M059J (cell line): ENCODE results near the gene APOF. TPM values are rescaled to one million over a fixed set of nuclear protein-coding genes. Genes with fewer than 3 reads are reported as not detected.
"Not testable (repeated sequence)": the region's sequence is repeated elsewhere in the genome, so short reads cannot be mapped to it uniquely, and the experiment has no call there.

Experiments used
- DNase-seq: peaks from one replicate; pipeline ENCODE4 v3.0.0-alpha.2; 2012; ENCODE audit warnings: low read depth
- total RNA-seq: library from RNA; depleted of rRNA; stranded (reverse); fragments of >200 nt; shearing (Covaris generic); gene quantifications from 2 replicates; pipeline ENCODE4 v1.2.3, GENCODE V29; 2014

The APOF gene
- total RNA-seq, 1 experiment from 2014 or later = not detected

GRCh38 chr12:56373515-56373914 lies 10.9 kb upstream of the APOF start:
- DNase-seq = no peak

- DNase-seq = no peak
Measured at GRCh38 chr12:56366948-56367347, 4.3 kb upstream of the APOF start.

GRCh38 chr12:56361487-56362129 lies 1.0 kb downstream of the APOF start:
- no peak for DNase-seq

GRCh38 chr12:56359851-56360767 lies 2.5 kb downstream of the APOF start, which contains the start of gene STAT2:
TSS of gene STAT2 (minus strand) at chr12:56360107. CDS start at chr12:56356571, 3,536 bp downstream.
- DNase-seq = peak; percentile 100

- peak; percentile 82 for DNase-seq
Measured at GRCh38 chr12:56358836-56359532, 3.7 kb downstream of the APOF start.

GRCh38 chr12:56351325-56351724 lies 11.3 kb downstream of the APOF start:
- no peak for DNase-seq

- no peak for DNase-seq
Measured at GRCh38 chr12:56350662-56351061, 12.0 kb downstream of the APOF start.

GRCh38 chr12:56348776-56349175 lies 13.9 kb downstream of the APOF start:
- DNase-seq = no peak

- not testable (repeated sequence) for DNase-seq
Measured at GRCh38 chr12:56347255-56347654, 15.4 kb downstream of the APOF start.

GRCh38 chr12:56346675-56347074 lies 16.0 kb downstream of the APOF start:
- DNase-seq = no peak

- not testable (repeated sequence) for DNase-seq
Measured at GRCh38 chr12:56342290-56342689, 20.4 kb downstream of the APOF start.

- no peak for DNase-seq
Measured at GRCh38 chr12:56341616-56342015, 21.0 kb downstream of the APOF start.

GRCh38 chr12:56339158-56339422 lies 23.6 kb downstream of the APOF start:
- DNase-seq = no peak

- peak; percentile 71 for DNase-seq
Measured at GRCh38 chr12:56338308-56339157, 24.1 kb downstream of the APOF start, which contains the start of gene IL23A. TSS of gene IL23A (plus strand) at chr12:56338884. CDS start at chr12:56339045, 161 bp downstream.

- DNase-seq = no peak
Measured at GRCh38 chr12:56337753-56338251, 24.9 kb downstream of the APOF start.

- no peak for DNase-seq
Measured at GRCh38 chr12:56336361-56337167, 26.1 kb downstream of the APOF start.

GRCh38 chr12:56335527-56335926 lies 27.1 kb downstream of the APOF start:
- DNase-seq = not testable (repeated sequence)

- no peak for DNase-seq
Measured at GRCh38 chr12:56334490-56334793, 28.2 kb downstream of the APOF start.

GRCh38 chr12:56333679-56334489 lies 28.8 kb downstream of the APOF start, which contains the start of gene PAN2:
TSS of gene PAN2 (minus strand) at chr12:56334000. CDS start at chr12:56333094, 906 bp downstream.
- peak; percentile 98 for DNase-seq
